ENCODE measurements around the gene ZNF581.

The ZNF581 gene

GRCh38 chr19:55677572-55678028 lies 34.2 kb downstream of the ZNF581 start:
- FAIRE-seq (no peak), DNase-seq (ENCODE audit: insufficient read length, low spot score) (no peak)

- FAIRE-seq = no peak
- DNase-seq (ENCODE audit: insufficient read length, low spot score) = no peak
These were observed 34.7 kb downstream of the ZNF581 start for GRCh38 chr19:55678121-55678671.

DNA sequence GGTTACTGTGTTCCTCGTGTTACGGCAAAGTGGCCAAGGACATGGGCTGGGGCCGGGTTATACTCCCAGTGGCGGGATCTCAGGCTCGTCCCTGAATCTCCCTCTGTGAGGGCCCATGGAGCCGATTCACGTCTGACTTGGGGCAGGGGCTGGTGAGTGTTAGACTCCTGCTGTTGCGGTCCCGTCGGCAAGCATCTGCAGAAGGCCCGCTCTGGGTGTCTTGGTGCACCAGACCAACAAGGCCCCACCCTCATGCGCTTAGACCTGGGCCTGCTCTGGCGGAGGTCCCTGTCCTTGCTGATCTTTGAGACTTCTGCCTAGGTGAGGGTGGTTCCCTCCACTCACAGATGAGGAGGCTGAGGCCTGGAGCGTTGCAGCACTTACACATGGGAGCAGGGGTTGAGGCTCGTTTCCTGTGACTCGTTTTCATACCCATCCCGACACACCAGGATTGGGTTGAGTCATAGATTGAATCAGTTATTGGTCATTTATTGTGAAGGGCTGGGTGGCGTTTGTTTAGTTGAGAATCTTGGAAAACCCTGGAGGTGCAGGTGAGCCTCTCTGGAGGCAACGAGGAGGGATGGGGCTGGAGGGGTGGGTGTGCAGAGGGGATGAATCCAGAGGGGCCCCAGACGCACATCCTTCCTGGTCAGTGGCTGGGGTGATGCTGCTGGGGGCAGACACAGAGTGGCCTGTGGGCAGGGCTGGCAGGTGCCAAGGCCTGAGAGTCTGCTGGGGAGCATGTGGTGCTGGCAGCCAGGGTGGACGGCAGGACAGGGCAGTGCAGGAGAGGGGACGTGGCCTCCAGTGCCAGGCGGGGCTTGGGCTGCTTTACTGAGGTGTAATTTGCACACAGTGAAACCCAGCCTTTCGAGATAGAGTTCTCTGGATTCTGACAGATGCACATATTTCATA lies 36.2 kb downstream of the ZNF581 start:
- FAIRE-seq (no peak), DNase-seq (ENCODE audit: insufficient read length, low spot score) (no peak)

DNA sequence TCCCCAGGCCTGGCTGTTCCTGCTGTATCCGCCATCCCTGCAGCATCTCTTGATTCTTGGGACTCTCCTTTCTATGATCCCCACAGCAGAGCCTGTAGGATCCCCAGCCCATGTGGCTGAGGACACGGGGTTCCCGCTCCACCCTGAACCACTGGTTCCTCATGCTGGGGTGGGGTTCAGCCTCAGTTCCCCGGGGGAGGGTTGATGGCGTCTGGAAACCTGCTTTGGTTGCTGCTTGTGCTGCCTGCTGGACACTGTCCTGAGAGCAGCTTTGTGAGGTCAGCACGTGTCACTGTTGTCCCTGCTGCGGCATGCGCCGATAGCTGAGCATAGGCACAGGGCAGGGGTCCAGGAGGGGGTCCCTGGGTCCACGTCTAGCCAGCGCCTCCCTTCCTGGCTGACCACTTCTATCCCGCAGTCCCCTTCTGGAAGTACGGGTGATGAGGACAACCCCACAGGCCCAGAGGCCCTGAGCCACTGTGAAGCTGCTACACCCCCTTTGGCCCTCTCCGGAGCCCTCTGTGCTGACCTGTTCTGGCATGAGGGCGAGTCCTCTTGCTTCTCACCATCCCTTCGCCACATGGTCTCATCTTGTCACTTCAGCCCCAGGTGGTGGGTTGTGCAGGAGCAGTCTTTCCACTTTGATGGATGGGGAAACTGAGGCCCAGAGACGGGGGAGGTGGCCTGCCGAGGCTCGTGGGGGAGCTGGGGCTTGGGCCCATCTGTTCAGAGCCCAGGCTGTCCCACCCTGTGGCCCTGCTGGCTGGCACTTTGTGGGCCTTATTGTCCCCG lies 37.1 kb downstream of the ZNF581 start:
- DNase-seq (ENCODE audit: insufficient read length, low spot score) (no peak), FAIRE-seq (no peak)

GRCh38 chr19:55681131-55682092 lies 38.0 kb downstream of the ZNF581 start:
- DNase-seq (ENCODE audit: insufficient read length, low spot score) (no peak), FAIRE-seq (no peak)

DNA sequence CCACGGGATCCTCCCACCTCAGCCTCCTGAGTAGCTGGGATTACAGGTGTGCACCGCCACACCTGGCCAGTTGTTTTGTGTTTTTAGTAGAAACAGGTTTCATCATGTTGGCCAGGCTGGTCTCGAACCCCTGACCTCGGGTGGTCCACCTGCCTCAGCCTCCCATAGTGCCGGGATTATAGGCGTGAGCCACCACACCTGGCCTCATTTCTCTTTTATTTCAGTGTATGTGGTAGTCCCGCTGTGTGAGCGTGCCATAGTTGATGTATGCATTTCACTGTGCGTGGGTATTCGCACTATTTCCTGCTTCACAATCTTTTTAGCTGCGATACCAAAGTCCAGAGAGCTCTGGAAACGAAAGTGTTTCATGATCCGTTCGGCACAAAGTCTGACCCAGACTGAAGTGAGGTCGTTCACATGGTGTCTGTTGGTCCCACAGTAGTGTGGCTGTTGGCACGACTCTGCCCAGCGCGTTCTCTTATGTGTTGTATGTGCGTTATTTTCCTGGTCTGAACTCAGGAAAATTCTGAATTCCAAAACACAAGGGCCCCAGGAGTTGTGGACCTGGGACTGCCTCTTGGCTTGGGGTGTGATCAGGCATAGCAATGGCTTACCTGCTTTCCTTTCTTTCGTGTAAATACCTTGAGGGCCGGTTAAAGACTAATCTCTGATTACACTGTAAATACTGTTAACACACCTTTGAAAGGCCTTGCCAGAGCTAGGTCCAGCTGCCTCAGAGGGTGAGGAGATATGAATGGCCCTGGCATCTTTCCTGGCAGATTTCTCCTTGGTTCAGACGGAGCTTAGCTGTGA lies 40.2 kb downstream of the ZNF581 start:
- DNase-seq (ENCODE audit: insufficient read length, low spot score) (no peak), FAIRE-seq (no peak)

DNA sequence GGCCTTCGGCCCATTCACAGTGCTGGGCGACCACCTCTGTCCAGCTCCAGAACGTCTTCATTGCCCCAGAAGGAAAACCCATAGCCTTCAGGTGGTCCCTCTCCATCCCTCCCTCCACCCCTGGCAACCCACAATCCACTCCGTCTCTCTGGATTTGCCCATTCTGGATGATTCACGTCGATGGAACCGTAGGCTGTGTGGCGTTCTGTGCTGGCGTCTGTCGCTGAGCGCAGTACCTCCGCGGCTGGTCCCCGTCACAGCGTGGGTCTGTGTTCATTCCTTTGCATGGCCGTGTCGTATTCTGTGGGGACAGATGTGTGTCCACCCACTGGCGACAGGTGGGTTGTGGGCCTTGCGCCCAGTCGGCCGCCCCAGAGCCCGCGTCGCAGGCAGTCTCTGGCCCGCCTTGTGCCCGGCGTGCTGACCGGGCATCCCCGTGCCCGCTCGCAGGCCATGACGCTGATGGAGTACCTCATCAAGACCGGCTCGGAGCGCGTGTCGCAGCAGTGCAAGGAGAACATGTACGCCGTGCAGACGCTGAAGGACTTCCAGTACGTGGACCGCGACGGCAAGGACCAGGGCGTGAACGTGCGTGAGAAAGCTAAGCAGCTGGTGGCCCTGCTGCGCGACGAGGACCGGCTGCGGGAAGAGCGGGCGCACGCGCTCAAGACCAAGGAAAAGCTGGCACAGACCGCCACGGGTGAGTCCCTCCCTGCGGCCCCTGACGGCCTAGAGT lies 41.7 kb downstream of the ZNF581 start:
- no peak for FAIRE-seq
- no peak for DNase-seq (ENCODE audit: insufficient read length, low spot score)

DNA sequence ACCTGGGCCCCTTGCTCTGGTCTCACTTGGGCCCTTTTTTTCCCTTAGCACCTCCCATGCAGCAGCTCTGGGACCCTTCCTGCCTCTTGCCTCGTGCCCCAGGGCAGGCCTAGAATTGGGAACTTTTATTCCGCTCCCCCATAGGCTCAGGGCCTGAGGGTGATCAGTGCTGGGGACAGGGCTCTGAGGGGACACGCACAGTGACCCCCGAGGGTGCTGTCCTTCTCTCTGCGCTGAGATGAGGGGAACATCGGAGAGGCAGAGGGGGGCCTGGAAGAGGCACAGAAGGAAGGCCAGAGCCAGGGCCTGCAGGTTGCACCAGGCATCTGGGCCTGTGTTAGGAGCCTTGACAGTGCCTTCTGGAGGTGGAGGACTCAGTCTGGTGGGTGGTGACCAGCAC lies 42.3 kb downstream of the ZNF581 start:
- FAIRE-seq (no peak), DNase-seq (ENCODE audit: insufficient read length, low spot score) (no peak)

- no peak for FAIRE-seq
These were observed 43.0 kb downstream of the ZNF581 start for GRCh38 chr19:55686311-55687050.

DNA sequence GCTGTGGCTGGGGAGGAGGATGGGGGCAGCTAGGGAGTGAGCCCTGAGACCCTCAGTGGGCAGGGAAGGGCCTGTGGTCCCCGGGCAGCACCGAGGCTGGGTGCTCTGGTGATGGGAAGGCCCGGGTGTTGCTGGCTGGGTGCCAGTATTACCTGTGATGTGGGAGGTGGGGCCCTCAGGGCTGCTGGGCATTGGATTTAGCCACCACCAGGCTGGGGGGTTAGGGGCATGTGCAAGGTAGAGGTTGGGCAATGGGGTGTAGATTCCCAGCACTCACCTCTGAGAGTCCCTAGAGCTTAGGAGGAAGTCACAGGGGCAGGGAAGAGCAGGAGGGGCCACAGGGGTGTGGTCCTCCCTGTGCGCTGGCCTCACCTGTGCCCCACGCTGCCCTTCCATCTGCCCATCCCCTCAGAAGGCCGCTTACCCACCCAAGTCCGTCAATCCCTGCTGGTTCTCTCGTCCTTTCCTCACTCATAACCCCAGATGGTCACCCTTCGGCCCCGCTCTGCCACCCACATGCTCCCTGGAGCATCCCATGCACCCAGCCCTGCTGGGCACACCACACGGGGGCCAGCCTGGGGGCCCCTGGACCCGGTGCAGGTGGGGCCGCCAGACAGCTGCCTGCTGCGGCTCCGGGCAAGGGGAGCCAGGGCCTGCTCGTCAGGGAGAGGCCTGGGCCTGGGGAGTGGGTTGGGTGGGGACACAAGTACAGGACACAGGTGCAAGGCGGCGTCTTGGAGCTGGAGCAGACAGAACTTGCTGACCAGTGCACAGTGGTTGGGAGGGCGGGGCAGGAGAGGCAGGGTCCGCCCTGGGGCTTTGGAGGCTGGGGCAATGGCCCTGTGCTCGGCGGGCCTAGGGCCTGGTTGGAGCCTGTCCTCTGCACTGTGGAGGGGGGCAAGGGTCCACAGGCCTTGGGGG lies 44.1 kb downstream of the ZNF581 start:
- DNase-seq (ENCODE audit: insufficient read length, low spot score) = no peak
- FAIRE-seq = no peak

More at GRCh38 chr19:55686311-55687050, 43.0 kb downstream of the ZNF581 start:
- DNase-seq (ENCODE audit: insufficient read length, low spot score) = no peak

DNA sequence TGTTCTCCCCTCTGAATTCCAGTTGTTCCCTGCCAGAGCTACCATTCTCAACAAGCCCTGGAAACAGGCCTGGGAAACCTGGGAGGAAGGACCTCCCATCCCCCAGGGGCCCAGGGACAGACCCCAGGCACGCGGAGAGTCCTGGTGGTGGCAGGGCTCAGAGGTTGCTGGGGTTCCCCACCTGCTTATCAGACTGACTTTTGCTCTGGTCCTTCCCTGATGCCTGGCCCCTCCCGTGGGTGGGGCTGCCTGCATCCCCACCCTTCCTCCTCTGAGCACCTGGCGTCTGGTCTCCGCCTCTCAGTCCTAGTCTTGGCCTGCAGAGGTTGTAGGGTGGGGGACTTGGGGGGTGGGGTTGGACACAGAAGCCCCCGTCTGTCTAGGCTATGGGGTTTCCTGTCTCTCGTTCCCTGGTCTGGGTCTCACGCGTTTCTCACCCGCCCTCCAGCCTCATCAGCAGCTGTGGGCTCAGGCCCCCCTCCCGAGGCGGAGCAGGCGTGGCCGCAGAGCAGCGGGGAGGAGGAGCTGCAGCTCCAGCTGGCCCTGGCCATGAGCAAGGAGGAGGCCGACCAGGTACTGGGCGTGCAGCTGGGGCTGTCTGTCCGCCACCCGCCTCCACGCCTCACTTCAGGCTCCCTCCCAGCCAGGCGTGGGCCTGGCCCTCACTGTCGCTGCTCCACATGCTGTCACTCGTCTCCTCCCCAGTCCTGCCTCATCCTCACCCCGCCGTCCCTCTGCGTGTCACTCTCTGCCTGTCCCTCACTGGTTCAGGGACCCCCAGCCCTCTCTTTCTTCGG lies 45.2 kb downstream of the ZNF581 start:
- FAIRE-seq = no peak
- DNase-seq (ENCODE audit: insufficient read length, low spot score) = no peak

GRCh38 chr19:55689411-55690108 lies 46.1 kb downstream of the ZNF581 start:
- no peak for FAIRE-seq
- DNase-seq (ENCODE audit: insufficient read length, low spot score) = no peak

GRCh38 chr19:55690109-55690768 lies 46.8 kb downstream of the ZNF581 start:
- FAIRE-seq (no peak), DNase-seq (ENCODE audit: insufficient read length, low spot score) (no peak)

DNA sequence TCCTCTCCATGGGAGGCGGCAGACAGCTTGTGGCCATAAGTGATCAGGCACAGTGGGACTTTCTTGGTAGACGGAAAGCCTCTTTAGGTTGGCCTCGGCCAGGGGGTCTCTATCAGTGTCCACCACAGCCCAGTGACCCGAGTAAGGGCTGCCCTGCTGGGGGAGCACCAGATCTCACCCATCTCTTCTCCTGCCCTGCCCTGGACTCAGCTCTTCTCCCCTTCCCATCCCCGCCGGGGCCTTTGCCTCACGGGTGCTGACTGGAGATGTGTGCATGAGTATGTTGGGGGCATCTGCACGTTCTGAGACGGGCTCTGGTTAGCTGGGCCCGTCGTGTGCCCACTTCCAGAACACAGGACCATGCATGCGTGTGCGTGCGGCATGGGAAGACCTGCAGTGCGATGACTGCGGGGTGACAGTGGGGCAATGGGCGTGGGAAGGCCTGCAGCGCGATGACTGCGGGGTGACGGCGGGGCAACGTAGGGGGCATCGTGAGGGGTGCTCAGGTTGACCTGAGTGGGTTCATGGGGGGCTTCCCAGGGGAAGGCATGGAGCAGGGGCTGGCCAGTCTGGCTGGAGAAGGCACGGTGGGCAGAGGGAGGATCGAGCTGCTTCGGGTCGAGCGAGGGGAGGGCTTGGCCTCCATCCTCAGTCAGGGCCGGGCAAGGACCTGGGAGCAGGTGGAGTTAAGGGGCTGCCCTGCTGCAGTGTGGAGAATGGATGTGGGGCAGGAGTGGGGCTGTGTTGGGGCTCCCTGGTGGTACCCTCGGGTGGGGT lies 47.5 kb downstream of the ZNF581 start:
- DNase-seq (ENCODE audit: insufficient read length, low spot score) = no peak
- no peak for FAIRE-seq
